ENCODE results near the gene LMAN1L. TPM values are rescaled to one million over a fixed set of nuclear protein-coding genes. Genes with fewer than 3 reads are reported as not detected.
A peak's percentile ranks its signal among the peaks of the same experiment; 100 is the strongest.
"Not testable (repeated sequence)": the region's sequence is repeated elsewhere in the genome, so short reads cannot be mapped to it uniquely, and the experiment has no call there.

The LMAN1L gene
- total RNA-seq, 2 experiments from 2014 or later = not detected

- CTCF ChIA-PET = interaction anchor here (1.1 to 25.9 kb wide), 10 partner anchors 5 to 122 kb away, joined by 3 to 1355 read pairs (median 4); partner anchors contain the start of genes CSK and FAM219B
- ATAC-seq (no peak), DNase-seq (no peak)
- H3K9me3 Mint-ChIP-seq (ENCODE audit: low read depth) = no peaks in the 10 kb centered on the region
- no peaks in the 10 kb centered on the region for H3K27me3 Mint-ChIP-seq
- H3K4me3 Mint-ChIP-seq = peak overlapping the region; percentile 79
- H3K36me3 Mint-ChIP-seq = peaks cover 42% of the 10 kb centered on the region
- peaks cover 59% of the 10 kb centered on the region for H3K4me1 Mint-ChIP-seq
- H3K27ac Mint-ChIP-seq = peak overlapping the region; percentile 98
Observed at GRCh38 chr15:74784426-74785193, 28.0 kb upstream of the LMAN1L start.

GRCh38 chr15:74785194-74786032, 27.2 kb upstream of the LMAN1L start:
- Mint-ChIP-seq H3K27ac (peak overlapping the region; percentile 98), H3K27me3 (no peaks in the 10 kb centered on the region), H3K4me3 (peak overlapping the region; percentile 79), H3K9me3 (ENCODE audit: low read depth) (no peaks in the 10 kb centered on the region), H3K4me1 (peaks cover 58% of the 10 kb centered on the region), H3K36me3 (peaks cover 47% of the 10 kb centered on the region)
- ATAC-seq (no peak), DNase-seq (peak; percentile 83)
- CTCF ChIA-PET = interaction anchor here (1.2 to 25.9 kb wide), 6 partner anchors 4 to 121 kb away, joined by 3 to 1355 read pairs (median 6); partner anchors contain the start of genes CSK and FAM219B

- not testable (repeated sequence) for DNase-seq; H3K27me3 Mint-ChIP-seq; ATAC-seq; H3K9me3 Mint-ChIP-seq (ENCODE audit: low read depth)
- peaks cover 52% of the 10 kb centered on the region for H3K36me3 Mint-ChIP-seq
- peaks cover 58% of the 10 kb centered on the region for H3K4me1 Mint-ChIP-seq
- CTCF ChIA-PET = interaction anchor here (25.1 to 25.9 kb wide), 2 partner anchors 4 to 6 kb away, joined by 1355 read pairs; partner anchors contain the start of gene CSK
- peak overlapping the region; percentile 98 for H3K27ac Mint-ChIP-seq
- peak overlapping the region; percentile 79 for H3K4me3 Mint-ChIP-seq
Observed at GRCh38 chr15:74786081-74786480, 26.6 kb upstream of the LMAN1L start.

- peaks cover 59% of the 10 kb centered on the region for H3K4me1 Mint-ChIP-seq
- DNase-seq (peak; percentile 69), ATAC-seq (no peak)
- H3K36me3 Mint-ChIP-seq = peaks cover 57% of the 10 kb centered on the region
- peak overlapping the region; percentile 79 for H3K4me3 Mint-ChIP-seq
- no peaks in the 10 kb centered on the region for H3K9me3 Mint-ChIP-seq (ENCODE audit: low read depth)
- CTCF ChIA-PET = interaction anchor here (0.8 to 25.9 kb wide), 19 partner anchors 3 to 667 kb away, joined by 3 to 1355 read pairs (median 7); partner anchors contain the start of genes ARID3B, CLK3, CSK and FAM219B
- H3K27me3 Mint-ChIP-seq = no peaks in the 10 kb centered on the region
- peak overlapping the region; percentile 98 for H3K27ac Mint-ChIP-seq
Observed at GRCh38 chr15:74786551-74787165, 26.0 kb upstream of the LMAN1L start.

GRCh38 chr15:74787251-74788041, 25.2 kb upstream of the LMAN1L start:
- H3K27ac Mint-ChIP-seq = peak overlapping the region; percentile 98
- CTCF ChIA-PET = interaction anchor here (0.8 to 25.9 kb wide), 26 partner anchors 2 to 666 kb away, joined by 3 to 1355 read pairs (median 5); partner anchors contain the start of genes ARID3B, CLK3, CSK and CYP1A1
- H3K9me3 Mint-ChIP-seq (ENCODE audit: low read depth) = no peaks in the 10 kb centered on the region
- H3K4me1 Mint-ChIP-seq = peaks cover 67% of the 10 kb centered on the region
- ATAC-seq (peak; percentile 67), DNase-seq (peak; percentile 99)
- no peaks in the 10 kb centered on the region for H3K27me3 Mint-ChIP-seq
- H3K36me3 Mint-ChIP-seq = peaks cover 63% of the 10 kb centered on the region
- peak overlapping the region; percentile 79 for H3K4me3 Mint-ChIP-seq

DNA sequence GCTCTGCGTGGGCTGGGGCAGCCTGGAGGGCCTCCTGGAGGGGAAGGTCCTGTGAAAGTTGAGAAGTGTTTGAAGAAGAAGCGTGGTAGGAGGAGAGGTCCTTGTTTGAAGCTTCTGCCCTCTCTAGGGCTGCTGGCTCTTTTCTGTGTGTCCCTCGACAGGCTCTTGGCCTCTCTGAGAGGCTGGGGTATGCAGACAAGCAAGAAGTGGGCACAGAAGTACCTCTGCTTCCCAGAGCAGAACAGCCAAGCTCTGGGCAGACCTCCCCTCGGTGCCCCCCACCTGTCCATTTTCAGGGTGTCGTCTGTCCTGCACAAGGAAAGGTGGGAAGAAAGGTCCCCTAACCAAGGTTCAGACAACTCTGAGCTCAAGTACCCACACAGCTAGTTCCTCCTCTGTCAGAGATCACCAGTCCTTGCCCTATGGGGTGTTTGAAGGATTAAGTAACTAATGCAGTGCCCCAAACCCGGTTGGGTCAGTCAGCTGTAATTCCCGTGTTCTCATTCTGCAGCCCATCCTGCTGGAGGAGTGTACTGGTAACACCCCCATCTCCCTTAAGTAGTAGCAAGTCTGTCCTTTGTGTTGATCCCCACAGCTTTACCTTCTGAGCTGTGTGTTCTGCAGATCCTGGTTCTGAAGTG, 24.5 kb upstream of the LMAN1L start:
- peaks cover 75% of the 10 kb centered on the region for H3K4me1 Mint-ChIP-seq
- DNase-seq (no peak), ATAC-seq (peak; percentile 0)
- H3K27ac Mint-ChIP-seq = peak overlapping the region; percentile 98
- peaks cover 61% of the 10 kb centered on the region for H3K36me3 Mint-ChIP-seq
- CTCF ChIA-PET = interaction anchor here (0.8 to 25.9 kb wide), 24 partner anchors 2 to 388 kb away, joined by 3 to 1355 read pairs (median 5); partner anchors contain the start of genes ARID3B, CLK3, CSK and CYP1A1
- H3K9me3 Mint-ChIP-seq (ENCODE audit: low read depth) = no peaks in the 10 kb centered on the region
- peak overlapping the region; percentile 79 for H3K4me3 Mint-ChIP-seq
- H3K27me3 Mint-ChIP-seq = no peaks in the 10 kb centered on the region

DNA sequence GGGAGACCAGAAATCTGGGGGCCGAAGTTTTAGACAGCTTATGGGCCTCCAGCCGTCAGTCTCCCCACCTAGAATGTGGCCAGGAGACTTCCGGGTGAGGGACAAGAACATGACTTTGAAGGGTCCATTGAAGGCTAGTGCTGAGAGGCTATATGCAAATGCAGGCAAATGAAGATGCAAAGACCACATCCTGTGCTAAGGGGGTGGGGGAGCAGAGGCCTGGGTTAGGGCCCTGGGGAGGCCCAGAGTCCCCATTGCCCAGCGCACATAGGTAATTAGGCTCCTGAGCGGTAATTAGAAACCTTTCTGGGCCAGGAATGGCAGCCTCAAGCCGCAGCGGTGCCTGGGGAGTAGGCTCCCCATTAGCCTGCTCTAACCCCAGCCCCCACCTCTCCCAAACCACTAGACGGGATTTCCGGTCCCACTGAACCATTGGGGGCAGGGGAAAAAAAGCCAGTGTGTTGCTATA, 23.9 kb upstream of the LMAN1L start:
- Mint-ChIP-seq H3K4me1 (peaks cover 79% of the 10 kb centered on the region), H3K36me3 (peaks cover 58% of the 10 kb centered on the region), H3K27me3 (no peaks in the 10 kb centered on the region), H3K9me3 (ENCODE audit: low read depth) (no peaks in the 10 kb centered on the region), H3K27ac (peak overlapping the region; percentile 98), H3K4me3 (peak overlapping the region; percentile 79)
- DNase-seq (peak; percentile 93), ATAC-seq (peak; percentile 32)
- CTCF ChIA-PET = interaction anchor here (0.8 to 25.9 kb wide), 16 partner anchors 1 to 389 kb away, joined by 3 to 1355 read pairs (median 7); partner anchors contain the start of genes ARID3B, CSK, FAM219B and RPP25

DNA sequence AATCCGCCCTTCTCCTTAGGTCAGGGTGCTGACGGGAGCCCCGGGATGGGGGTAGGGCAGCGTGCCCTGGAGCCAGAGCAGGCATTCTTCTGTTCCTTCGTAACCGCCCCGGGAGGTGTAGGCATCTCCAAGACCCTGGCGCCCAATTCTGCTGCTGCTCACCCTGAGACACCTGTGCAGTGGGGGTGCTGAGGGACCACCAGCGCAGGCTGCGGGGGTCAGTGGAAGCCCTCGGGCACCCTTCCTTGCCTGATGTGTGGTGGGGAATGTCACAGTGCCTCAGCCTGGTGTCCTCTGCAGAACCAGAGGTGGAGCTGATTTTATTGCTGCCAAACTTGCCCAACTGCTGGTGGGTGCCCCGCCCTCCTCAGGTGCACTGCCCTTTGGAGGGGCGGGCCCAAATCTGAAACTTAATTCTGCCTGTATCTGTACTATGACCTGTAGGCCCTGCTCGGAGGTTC, 23.4 kb upstream of the LMAN1L start:
- DNase-seq (peak; percentile 76), ATAC-seq (peak; percentile 2)
- H3K4me3 Mint-ChIP-seq = peak overlapping the region; percentile 79
- H3K4me1 Mint-ChIP-seq = peaks cover 80% of the 10 kb centered on the region
- H3K27ac Mint-ChIP-seq = peak overlapping the region; percentile 98
- CTCF ChIA-PET = interaction anchor here (2.0 to 25.9 kb wide), 4 partner anchors 1 to 112 kb away, joined by 6 to 1355 read pairs (median 683); partner anchors contain the start of gene CSK
- peaks cover 54% of the 10 kb centered on the region for H3K36me3 Mint-ChIP-seq
- no peaks in the 10 kb centered on the region for H3K27me3 Mint-ChIP-seq
- H3K9me3 Mint-ChIP-seq (ENCODE audit: low read depth) = no peaks in the 10 kb centered on the region

DNA sequence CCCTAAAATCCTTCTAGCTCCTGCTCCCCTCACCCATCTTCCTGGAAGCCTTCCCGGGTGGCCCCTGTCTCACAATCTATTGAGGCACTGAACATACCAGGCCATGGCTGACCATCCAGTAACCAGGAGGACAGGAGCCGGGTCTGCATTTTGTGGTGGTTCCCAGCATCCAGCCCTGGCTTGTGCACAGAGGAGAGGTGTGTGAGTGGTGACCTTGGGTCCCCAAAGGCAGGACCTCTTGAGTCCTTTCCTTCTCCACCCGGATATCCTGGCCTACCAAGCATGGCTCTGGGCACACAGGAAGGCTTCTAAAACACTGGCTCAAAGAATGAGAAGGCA, 22.9 kb upstream of the LMAN1L start:
- CTCF ChIA-PET = interaction anchor here (1.5 to 25.9 kb wide), 4 partner anchors 0 to 117 kb away, joined by 3 to 1355 read pairs (median 680); partner anchors contain the start of genes CSK and FAM219B
- ATAC-seq (no peak), DNase-seq (no peak)
- Mint-ChIP-seq H3K27me3 (no peaks in the 10 kb centered on the region), H3K9me3 (ENCODE audit: low read depth) (no peaks in the 10 kb centered on the region), H3K4me1 (peaks cover 82% of the 10 kb centered on the region), H3K4me3 (peak overlapping the region; percentile 79), H3K36me3 (peaks cover 50% of the 10 kb centered on the region), H3K27ac (peak overlapping the region; percentile 98)

GRCh38 chr15:74790080-74790916, 22.3 kb upstream of the LMAN1L start:
- Mint-ChIP-seq H3K27ac (peak overlapping the region; percentile 98), H3K36me3 (peaks cover 49% of the 10 kb centered on the region), H3K27me3 (no peaks in the 10 kb centered on the region), H3K4me3 (peak overlapping the region; percentile 79), H3K4me1 (peaks cover 83% of the 10 kb centered on the region), H3K9me3 (ENCODE audit: low read depth) (no peaks in the 10 kb centered on the region)
- ATAC-seq = no peak
- peak; percentile 78 for DNase-seq
- CTCF ChIA-PET = interaction anchor here (1.0 to 25.9 kb wide), 7 partner anchors 1 to 408 kb away, joined by 3 to 1355 read pairs (median 4); partner anchors contain the start of genes CSK and FAM219B

GRCh38 chr15:74791007-74791406, 21.6 kb upstream of the LMAN1L start:
- CTCF ChIA-PET = interaction anchor here (1.0 to 25.9 kb wide), 7 partner anchors 1 to 409 kb away, joined by 3 to 1355 read pairs (median 4); partner anchors contain the start of genes CSK and FAM219B
- Mint-ChIP-seq H3K27me3 (no peaks in the 10 kb centered on the region), H3K36me3 (peaks cover 48% of the 10 kb centered on the region), H3K4me1 (peaks cover 86% of the 10 kb centered on the region), H3K27ac (peak overlapping the region; percentile 79), H3K9me3 (ENCODE audit: low read depth) (no peaks in the 10 kb centered on the region), H3K4me3 (peak overlapping the region; percentile 79)
- no peak for ATAC-seq
- no peak for DNase-seq

All from activated CD8-positive, alpha-beta memory T cell treated with anti-CD3 and anti-CD28 coated beads, Interleukin-2, amount 10 ng/mL, durations not matched to agents 7 days and 5 days (primary cell).